GM08714 (cell line): ENCODE data around the gene MEGF9.

Source experiments
- H3K4me3 ChIP-seq: fragments of 200-500 bp; sonication (Bioruptor generic); 2 replicates; pipeline ENCODE4 v1.5.1; 2014; ENCODE audit warnings: mild to moderate bottlenecking, low read length, inconsistent platforms
- ZNF274 ChIP-seq: IDR thresholded peaks from 2 replicates; pipeline ENCODE4 v1.6.1; 2012; ENCODE audit warnings: mild to moderate bottlenecking, low read depth, low read length

Gene MEGF9

GRCh38 chr9:120737416-120738165 is 23.3 kb upstream of the MEGF9 start:
- TF ChIP-seq ZNF274: no peak
- H3K4me3 ChIP-seq: no peak overlapping the region

GRCh38 chr9:120736881-120737280 is 22.6 kb upstream of the MEGF9 start:
- no peak overlapping the region for H3K4me3 ChIP-seq
- TF ChIP-seq ZNF274: no peak

- no peak for TF ChIP-seq ZNF274
- no peak overlapping the region for H3K4me3 ChIP-seq
Observed at GRCh38 chr9:120735415-120736126, 21.3 kb upstream of the MEGF9 start.

- no peak overlapping the region for H3K4me3 ChIP-seq
- TF ChIP-seq ZNF274: no peak
Observed at GRCh38 chr9:120734607-120735410, 20.5 kb upstream of the MEGF9 start.

GRCh38 chr9:120733190-120733589 is 18.9 kb upstream of the MEGF9 start:
- no peak overlapping the region for H3K4me3 ChIP-seq
- no peak for TF ChIP-seq ZNF274

- TF ChIP-seq ZNF274: no peak
- H3K4me3 ChIP-seq: no peak overlapping the region
Observed at GRCh38 chr9:120730654-120731514, 16.6 kb upstream of the MEGF9 start.

GRCh38 chr9:120729791-120730241 is 15.5 kb upstream of the MEGF9 start:
- no peak for TF ChIP-seq ZNF274

GRCh38 chr9:120726484-120726883 is 12.2 kb upstream of the MEGF9 start:
- TF ChIP-seq ZNF274: no peak
- H3K4me3 ChIP-seq: no peak overlapping the region

More at GRCh38 chr9:120729791-120730241, 15.5 kb upstream of the MEGF9 start:
- H3K4me3 ChIP-seq: no peak overlapping the region

GRCh38 chr9:120725907-120726306 is 11.6 kb upstream of the MEGF9 start:
- no peak for TF ChIP-seq ZNF274
- H3K4me3 ChIP-seq: no peak overlapping the region

- no peak for TF ChIP-seq ZNF274
- H3K4me3 ChIP-seq: no peak overlapping the region
Observed at GRCh38 chr9:120724757-120725400, 10.6 kb upstream of the MEGF9 start.

- TF ChIP-seq ZNF274: no peak
- no peak overlapping the region for H3K4me3 ChIP-seq
Observed at GRCh38 chr9:120723565-120723964, 9.3 kb upstream of the MEGF9 start.

- H3K4me3 ChIP-seq: no peak overlapping the region
- no peak for TF ChIP-seq ZNF274
Observed at GRCh38 chr9:120720404-120720803, 6.1 kb upstream of the MEGF9 start.

- TF ChIP-seq ZNF274: no peak
- no peak overlapping the region for H3K4me3 ChIP-seq
Observed at GRCh38 chr9:120718316-120718715, 4.0 kb upstream of the MEGF9 start.
